ENCODE data around the gene SERPINB10.
A peak's percentile ranks its signal among the peaks of the same experiment; 100 is the strongest.

- no peak for TF ChIP-seq SP1 (IDR thresholded peaks at IDR 0.05; ENCODE audit: low read depth)
- peak; percentile 28 for TF ChIP-seq POLR2A (IDR thresholded peaks at IDR 0.05; ENCODE audit: borderline replicate concordance, extremely low read depth, insufficient read depth, insufficient read length)
- 0 out of 2 replicates have a peak, but pooled peaks have one; percentile 20 for TF ChIP-seq POLR2AphosphoS5 (IDR thresholded peaks at IDR 0.05; ENCODE audit: low read depth, low read length)
- no peak for TF ChIP-seq CEBPB (IDR thresholded peaks at IDR 0.05; ENCODE audit: low read depth)
- peak; percentile 10 to 60 (median 46); a peak in 4 of 6 replicates for TF ChIP-seq CTCF (IDR thresholded peaks at IDR 0.05 in 2 of 3, conservative IDR thresholded peaks at IDR 0.05 in 1 of 3; ENCODE audit: borderline replicate concordance in 1 of 3, insufficient read depth in 1 of 3, low read depth in 2 of 3, low read length in 2 of 3)
- TF ChIP-seq ZNF274 (IDR thresholded peaks at IDR 0.05; ENCODE audit: low read depth, low read length): no peak
- no peak for TF ChIP-seq JUND (IDR thresholded peaks at IDR 0.05)
Measured at GRCh38 chr18:63949068-63949737, 41.4 kb downstream of the SERPINB10 start, which contains the start of gene HMSD.
